Stimulated activated CD8-positive, alpha-beta memory T cell treated with anti-CD3 and anti-CD28 coated beads, Interleukin-12 subunit alpha, Interleukin-12 subunit beta, amount 100 ng/mL, for 1 hour (primary cell): ENCODE measurements around the gene LRRC40.
"Not testable (repeated sequence)": the region's sequence is repeated elsewhere in the genome, so short reads cannot be mapped to it uniquely, and the experiment has no call there.

Source experiments
- DNase-seq: peaks from one replicate; pipeline ENCODE4 v3.0.0-alpha.2; 2020; ENCODE audit warnings: low read depth

The LRRC40 gene

GRCh38 chr1:70202173-70202758, 3.1 kb downstream of the LRRC40 start:
- DNase-seq: no peak

GRCh38 chr1:70200065-70200464, 5.3 kb downstream of the LRRC40 start:
- no peak for DNase-seq

- no peak for DNase-seq
These were observed 9.0 kb downstream of the LRRC40 start for GRCh38 chr1:70196333-70196732.

- DNase-seq: no peak
These were observed 10.0 kb downstream of the LRRC40 start for GRCh38 chr1:70195342-70195741.

- DNase-seq: no peak
These were observed 10.8 kb downstream of the LRRC40 start for GRCh38 chr1:70194601-70195000.

GRCh38 chr1:70192446-70192845, 12.9 kb downstream of the LRRC40 start:
- not testable (repeated sequence) for DNase-seq

- DNase-seq: no peak
These were observed 15.2 kb downstream of the LRRC40 start for GRCh38 chr1:70190180-70190579.

GRCh38 chr1:70188522-70188921, 16.9 kb downstream of the LRRC40 start:
- DNase-seq: no peak

- not testable (repeated sequence) for DNase-seq
These were observed 20.2 kb downstream of the LRRC40 start for GRCh38 chr1:70185181-70185580.

GRCh38 chr1:70171512-70171911, 33.9 kb downstream of the LRRC40 start:
- DNase-seq: no peak

GRCh38 chr1:70169018-70169839, 36.1 kb downstream of the LRRC40 start:
- DNase-seq: no peak

- no peak for DNase-seq
These were observed 37.1 kb downstream of the LRRC40 start for GRCh38 chr1:70168283-70168682.

GRCh38 chr1:70164350-70164749, 41.0 kb downstream of the LRRC40 start:
- DNase-seq: no peak

GRCh38 chr1:70156529-70157120, 48.8 kb downstream of the LRRC40 start:
- DNase-seq: no peak

- DNase-seq: no peak
These were observed 51.6 kb downstream of the LRRC40 start for GRCh38 chr1:70153739-70154138.

GRCh38 chr1:70150444-70150843, 54.9 kb downstream of the LRRC40 start:
- DNase-seq: no peak

GRCh38 chr1:70146488-70146887, 58.9 kb downstream of the LRRC40 start:
- DNase-seq: no peak

- no peak for DNase-seq
These were observed 62.2 kb downstream of the LRRC40 start for GRCh38 chr1:70143048-70143659.

GRCh38 chr1:70142075-70142474, 63.3 kb downstream of the LRRC40 start:
- DNase-seq: no peak

- DNase-seq: no peak
These were observed 64.5 kb downstream of the LRRC40 start for GRCh38 chr1:70140894-70141293.

- DNase-seq: no peak
These were observed 65.0 kb downstream of the LRRC40 start for GRCh38 chr1:70140343-70140742.

GRCh38 chr1:70134148-70134547, 71.2 kb downstream of the LRRC40 start:
- DNase-seq: no peak

GRCh38 chr1:70117046-70117445, 88.3 kb downstream of the LRRC40 start:
- DNase-seq: no peak
